Liver (tissue), 9 donors: Measurements from ENCODE around the gene CHRNG. TPM values are rescaled to one million over a fixed set of nuclear protein-coding genes. Genes with fewer than 3 reads are reported as not detected.

ENCODE experiments used
- DNase-seq: peaks from one replicate; pipeline ENCODE4 v3.0.0-alpha.2; 2017; ENCODE audit warnings: low spot score
- H3K27ac ChIP-seq, 2 donors: one replicate each; pipeline ENCODE4 v1.7.0; 2013; ENCODE audit warnings: inconsistent platforms in 2 of 2, low read length in 2 of 2, control low read depth in 1 of 2, low read depth in 1 of 2, mild to moderate bottlenecking in 1 of 2
- H3K27me3 ChIP-seq, 4 donors: one replicate each; pipeline versions ENCODE4 v1.6.1 to v1.7.0; 2013; ENCODE audit warnings: low read length in 3 of 4, inconsistent platforms in 1 of 4, mild to moderate bottlenecking in 1 of 4, moderate library complexity in 1 of 4; ENCODE audit not compliant: control insufficient read depth in 4 of 4, insufficient read depth in 4 of 4
- H3K36me3 ChIP-seq, 4 donors: one replicate each; pipeline versions ENCODE4 v1.6.1 to v1.7.0; 2013; ENCODE audit warnings: low read length in 3 of 4, mild to moderate bottlenecking in 3 of 4, low read depth in 1 of 4, moderate library complexity in 1 of 4; ENCODE audit not compliant: control insufficient read depth in 4 of 4, insufficient read depth in 3 of 4
- H3K4me1 ChIP-seq, 4 donors: one replicate each; pipeline versions ENCODE4 v1.6.1 to v1.7.0; 2013; ENCODE audit warnings: low read length in 3 of 4, mild to moderate bottlenecking in 3 of 4, moderate library complexity in 1 of 4; ENCODE audit not compliant: control insufficient read depth in 4 of 4, insufficient read depth in 4 of 4
- H3K4me3 ChIP-seq, 3 donors: one replicate each; pipeline versions ENCODE4 v1.6.1 to v1.7.0; 2013; ENCODE audit warnings: low read length in 3 of 3, control low read depth in 1 of 3, low read depth in 1 of 3, mild to moderate bottlenecking in 1 of 3
- H3K9ac ChIP-seq, 2 donors: one replicate each; pipeline ENCODE4 v1.7.0; 2013; ENCODE audit warnings: low read length in 2 of 2, mild to moderate bottlenecking in 2 of 2, moderate library complexity in 2 of 2, control low read depth in 1 of 2, low read depth in 1 of 2
- H3K9me3 ChIP-seq, 4 donors: one replicate each; pipeline versions ENCODE4 v1.6.1 to v1.7.0; 2013; ENCODE audit warnings: low read length in 3 of 4; ENCODE audit not compliant: control insufficient read depth in 4 of 4
- EGR1 ChIP-seq, 2 donors: IDR thresholded peaks; 2 replicates each; pipeline ENCODE4 v1.6.1; 2016 to 2018; ENCODE audit warnings: antibody characterized with exemption in 2 of 2, low read depth in 2 of 2
- FOXA1 ChIP-seq: IDR thresholded peaks from 2 replicates; pipeline ENCODE4 v1.6.1; 2016; ENCODE audit warnings: antibody characterized with exemption
- FOXA2 ChIP-seq: IDR thresholded peaks from 2 replicates; pipeline ENCODE4 v1.6.1; 2016; ENCODE audit warnings: antibody characterized with exemption
- HNF4A ChIP-seq, 2 donors: conservative IDR thresholded peaks; 2 replicates each; pipeline ENCODE4 v1.6.1; 2016; ENCODE audit warnings: antibody characterized with exemption in 2 of 2, mild to moderate bottlenecking in 2 of 2
- MAX ChIP-seq: IDR thresholded peaks from 2 replicates; pipeline ENCODE4 v1.6.1; 2016; ENCODE audit warnings: antibody characterized with exemption
- NR2F2 ChIP-seq: IDR thresholded peaks from 2 replicates; pipeline ENCODE4 v1.6.1; 2016; ENCODE audit warnings: antibody characterized with exemption
- RAD21 ChIP-seq, 2 donors: IDR thresholded peaks; 2 replicates each; pipeline ENCODE4 v1.6.1; 2016; ENCODE audit warnings: antibody characterized with exemption in 2 of 2, mild to moderate bottlenecking in 2 of 2
- REST ChIP-seq: IDR thresholded peaks from 2 replicates; pipeline ENCODE4 v1.6.1; 2016; ENCODE audit warnings: antibody characterized with exemption, mild to moderate bottlenecking
- RXRA ChIP-seq, 2 donors: IDR thresholded peaks; 2 replicates each; pipeline ENCODE4 v1.6.1; 2017 to 2018; ENCODE audit warnings: antibody characterized with exemption in 2 of 2, mild to moderate bottlenecking in 1 of 2
- SP1 ChIP-seq: IDR thresholded peaks from 2 replicates; pipeline ENCODE4 v1.6.1; 2018; ENCODE audit warnings: antibody characterized with exemption, mild to moderate bottlenecking
- YY1 ChIP-seq: IDR thresholded peaks from 2 replicates; pipeline ENCODE4 v1.6.1; 2016; ENCODE audit warnings: antibody characterized with exemption, mild to moderate bottlenecking
- WGBS: extraction: QIAGEN DNeasy Blood & Tissue Kit; methylation state at CpG from one replicate; pipeline ENCODE4 v1.1.7; 2013; 5-methylcytosine and 5-hydroxymethylcytosine counted together
- polyA plus RNA-seq, 2 donors: library from polyadenylated mRNA; stranded (reverse) in 1 of 2; unstranded in 1 of 2; fragments of 200-250 nt in 1 of 2; fragments of >200 nt in 1 of 2; fragmentation: Nextera tagmentation in 1 of 2; extraction: Ambion mirVana in 1 of 2; gene quantifications; one replicate each; pipeline versions ENCODE4 v1.2.1 to v1.2.3, GENCODE V29; 2013 to 2015
- total RNA-seq, 2 donors: library from RNA; depleted of rRNA; stranded (reverse); fragments of >200 nt; gene quantifications; one replicate each; pipeline ENCODE4 v1.2.3, GENCODE V29; 2014
- TF ChIP-seq, protein P1 (sequence below): fragments of 150-350 bp; IDR thresholded peaks from 2 replicates; pipeline ENCODE4 v1.5.1; 2017; ENCODE audit warnings: improper control_type of control experiment, low read depth, low read length; ENCODE audit not compliant: missing input control
- TF ChIP-seq, protein P2 (sequence below): IDR thresholded peaks from 2 replicates; pipeline ENCODE4 v1.6.1; 2016; ENCODE audit warnings: antibody characterized with exemption
- TF ChIP-seq, protein P3 (sequence below): IDR thresholded peaks from 2 replicates; pipeline ENCODE4 v1.6.1; 2016; ENCODE audit warnings: antibody characterized with exemption
- donor health status: healthy.
- donor health status: healthy.
- donor health status: healthy.
- donor health status: healthy.
- donor health status: healthy.

CHRNG gene
- total and polyA plus RNA-seq, 4 donors: not detected

GRCh38 chr2:232575404-232575746, 35.9 kb downstream of the CHRNG start:
- no peaks in the 10 kb centered on the region for H3K9me3 ChIP-seq
- H3K4me1 ChIP-seq: peaks cover 13 to 69% (median 55%) of the 10 kb centered on the region in 4 donors
- peaks cover 0 to 2% (median 0%) of the 10 kb centered on the region in 4 donors for H3K36me3 ChIP-seq
- H3K27ac ChIP-seq: peak overlapping the region; percentile 60 to 78
- H3K4me3 ChIP-seq: no peak overlapping the region
- WGBS: 85% methylated on average over 1 of the region's 1 CpG
- no peak for TF ChIP-seq MAX
- TF ChIP-seq SP1: no peak
- TF ChIP-seq, protein P1, sequence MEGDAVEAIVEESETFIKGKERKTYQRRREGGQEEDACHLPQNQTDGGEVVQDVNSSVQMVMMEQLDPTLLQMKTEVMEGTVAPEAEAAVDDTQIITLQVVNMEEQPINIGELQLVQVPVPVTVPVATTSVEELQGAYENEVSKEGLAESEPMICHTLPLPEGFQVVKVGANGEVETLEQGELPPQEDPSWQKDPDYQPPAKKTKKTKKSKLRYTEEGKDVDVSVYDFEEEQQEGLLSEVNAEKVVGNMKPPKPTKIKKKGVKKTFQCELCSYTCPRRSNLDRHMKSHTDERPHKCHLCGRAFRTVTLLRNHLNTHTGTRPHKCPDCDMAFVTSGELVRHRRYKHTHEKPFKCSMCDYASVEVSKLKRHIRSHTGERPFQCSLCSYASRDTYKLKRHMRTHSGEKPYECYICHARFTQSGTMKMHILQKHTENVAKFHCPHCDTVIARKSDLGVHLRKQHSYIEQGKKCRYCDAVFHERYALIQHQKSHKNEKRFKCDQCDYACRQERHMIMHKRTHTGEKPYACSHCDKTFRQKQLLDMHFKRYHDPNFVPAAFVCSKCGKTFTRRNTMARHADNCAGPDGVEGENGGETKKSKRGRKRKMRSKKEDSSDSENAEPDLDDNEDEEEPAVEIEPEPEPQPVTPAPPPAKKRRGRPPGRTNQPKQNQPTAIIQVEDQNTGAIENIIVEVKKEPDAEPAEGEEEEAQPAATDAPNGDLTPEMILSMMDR: no peak
- TF ChIP-seq FOXA1: no peak
- TF ChIP-seq EGR1 (IDR thresholded peaks at IDR 0.05; ENCODE audit: low read depth in 2 of 2): no peak
- TF ChIP-seq YY1: no peak
- no peak for TF ChIP-seq FOXA2
- no peak for TF ChIP-seq RAD21 (IDR thresholded peaks at IDR 0.05)
- TF ChIP-seq, protein P2, sequence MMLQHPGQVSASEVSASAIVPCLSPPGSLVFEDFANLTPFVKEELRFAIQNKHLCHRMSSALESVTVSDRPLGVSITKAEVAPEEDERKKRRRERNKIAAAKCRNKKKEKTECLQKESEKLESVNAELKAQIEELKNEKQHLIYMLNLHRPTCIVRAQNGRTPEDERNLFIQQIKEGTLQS: no peak
- no peak for TF ChIP-seq NR2F2
- no peak for TF ChIP-seq HNF4A (conservative IDR thresholded peaks at IDR 0.05)
- H3K9ac ChIP-seq: no peak overlapping the region
- H3K27me3 ChIP-seq: no peaks in the 10 kb centered on the region
- no peak for DNase-seq

GRCh38 chr2:232576995-232577394, 37.5 kb downstream of the CHRNG start:
- Histone ChIP-seq H3K4me3 (no peak overlapping the region), H3K36me3 (peaks cover 0 to 4% (median under 1%) of the 10 kb centered on the region in 4 donors), H3K4me1 (peaks cover 12 to 70% (median 51%) of the 10 kb centered on the region in 4 donors), H3K27me3 (no peaks in the 10 kb centered on the region), H3K9ac (no peak overlapping the region), H3K9me3 (no peaks in the 10 kb centered on the region), H3K27ac (peak overlapping the region; percentile 47 to 55)
- DNase-seq: no peak
- WGBS: 38% methylated on average over 2 of the region's 2 CpGs
- TF ChIP-seq, protein P1: no peak
- TF ChIP-seq YY1 (no peak), RXRA (IDR thresholded peaks at IDR 0.05) (peak in 1 of 2 donors; percentile 28), HNF4A (conservative IDR thresholded peaks at IDR 0.05) (peak in 1 of 2 donors; percentile 25), REST (no peak), RAD21 (IDR thresholded peaks at IDR 0.05) (no peak)
- TF ChIP-seq, protein P3, sequence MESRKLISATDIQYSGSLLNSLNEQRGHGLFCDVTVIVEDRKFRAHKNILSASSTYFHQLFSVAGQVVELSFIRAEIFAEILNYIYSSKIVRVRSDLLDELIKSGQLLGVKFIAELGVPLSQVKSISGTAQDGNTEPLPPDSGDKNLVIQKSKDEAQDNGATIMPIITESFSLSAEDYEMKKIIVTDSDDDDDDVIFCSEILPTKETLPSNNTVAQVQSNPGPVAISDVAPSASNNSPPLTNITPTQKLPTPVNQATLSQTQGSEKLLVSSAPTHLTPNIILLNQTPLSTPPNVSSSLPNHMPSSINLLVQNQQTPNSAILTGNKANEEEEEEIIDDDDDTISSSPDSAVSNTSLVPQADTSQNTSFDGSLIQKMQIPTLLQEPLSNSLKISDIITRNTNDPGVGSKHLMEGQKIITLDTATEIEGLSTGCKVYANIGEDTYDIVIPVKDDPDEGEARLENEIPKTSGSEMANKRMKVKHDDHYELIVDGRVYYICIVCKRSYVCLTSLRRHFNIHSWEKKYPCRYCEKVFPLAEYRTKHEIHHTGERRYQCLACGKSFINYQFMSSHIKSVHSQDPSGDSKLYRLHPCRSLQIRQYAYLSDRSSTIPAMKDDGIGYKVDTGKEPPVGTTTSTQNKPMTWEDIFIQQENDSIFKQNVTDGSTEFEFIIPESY: no peak
